GM19023 (cell line): ENCODE results near the gene NOL6.
"Not testable (repeated sequence)": the region's sequence is repeated elsewhere in the genome, so short reads cannot be mapped to it uniquely, and the experiment has no call there.

ENCODE experiments used
- ATAC-seq: cut with Tn5 transposase; IDR thresholded peaks from one replicate; pipeline ENCODE4 v1.9.1; 2021; ENCODE audit warnings: mild to moderate bottlenecking, moderate library complexity; ENCODE audit not compliant: unreplicated experiment

NOL6 gene

DNA sequence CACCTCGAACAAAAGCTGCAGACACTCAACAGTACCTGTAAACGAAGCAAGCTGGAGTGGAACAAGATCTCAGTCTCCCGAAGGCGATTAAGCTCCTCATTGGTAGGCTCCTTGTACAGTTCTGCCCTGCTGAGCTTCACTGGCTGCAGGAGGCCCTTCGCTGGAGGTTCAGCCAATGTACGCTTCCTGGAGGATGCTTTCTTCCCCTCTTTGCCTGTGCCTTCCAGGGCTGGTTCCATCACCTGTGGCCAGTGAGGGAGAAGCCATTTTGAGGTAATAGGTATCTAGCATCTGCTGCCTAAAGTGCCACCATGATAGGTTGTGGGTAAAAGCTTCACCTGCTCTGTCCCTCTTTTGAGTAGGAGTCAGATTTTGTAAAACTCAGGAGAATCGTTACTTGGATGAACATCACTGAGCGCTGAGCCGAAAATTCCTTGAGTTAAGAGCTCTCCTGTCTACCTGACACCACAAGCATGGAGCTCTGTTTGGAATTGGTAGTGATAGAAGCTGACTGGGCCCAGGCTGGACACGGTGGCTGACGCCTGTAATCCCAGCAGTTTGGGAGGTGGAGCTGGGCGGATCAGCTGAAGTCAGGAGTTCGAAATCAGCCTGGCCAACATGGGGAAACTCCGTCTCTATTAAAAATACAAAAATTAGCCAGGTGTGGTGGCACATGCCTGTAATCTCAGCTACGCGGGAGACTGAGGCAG is 1.4 kb downstream of the NOL6 start:
- no peak for ATAC-seq

GRCh38 chr9:33471361-33471760 is 2.4 kb downstream of the NOL6 start:
- no peak for ATAC-seq

GRCh38 chr9:33469891-33470290 is 3.8 kb downstream of the NOL6 start:
- ATAC-seq, result no peak

- no peak for ATAC-seq
Measured at GRCh38 chr9:33468797-33469621, 4.7 kb downstream of the NOL6 start.

- ATAC-seq, result no peak
Measured at GRCh38 chr9:33468215-33468730, 5.5 kb downstream of the NOL6 start.

GRCh38 chr9:33467526-33467925 is 6.2 kb downstream of the NOL6 start:
- ATAC-seq, result no peak

DNA sequence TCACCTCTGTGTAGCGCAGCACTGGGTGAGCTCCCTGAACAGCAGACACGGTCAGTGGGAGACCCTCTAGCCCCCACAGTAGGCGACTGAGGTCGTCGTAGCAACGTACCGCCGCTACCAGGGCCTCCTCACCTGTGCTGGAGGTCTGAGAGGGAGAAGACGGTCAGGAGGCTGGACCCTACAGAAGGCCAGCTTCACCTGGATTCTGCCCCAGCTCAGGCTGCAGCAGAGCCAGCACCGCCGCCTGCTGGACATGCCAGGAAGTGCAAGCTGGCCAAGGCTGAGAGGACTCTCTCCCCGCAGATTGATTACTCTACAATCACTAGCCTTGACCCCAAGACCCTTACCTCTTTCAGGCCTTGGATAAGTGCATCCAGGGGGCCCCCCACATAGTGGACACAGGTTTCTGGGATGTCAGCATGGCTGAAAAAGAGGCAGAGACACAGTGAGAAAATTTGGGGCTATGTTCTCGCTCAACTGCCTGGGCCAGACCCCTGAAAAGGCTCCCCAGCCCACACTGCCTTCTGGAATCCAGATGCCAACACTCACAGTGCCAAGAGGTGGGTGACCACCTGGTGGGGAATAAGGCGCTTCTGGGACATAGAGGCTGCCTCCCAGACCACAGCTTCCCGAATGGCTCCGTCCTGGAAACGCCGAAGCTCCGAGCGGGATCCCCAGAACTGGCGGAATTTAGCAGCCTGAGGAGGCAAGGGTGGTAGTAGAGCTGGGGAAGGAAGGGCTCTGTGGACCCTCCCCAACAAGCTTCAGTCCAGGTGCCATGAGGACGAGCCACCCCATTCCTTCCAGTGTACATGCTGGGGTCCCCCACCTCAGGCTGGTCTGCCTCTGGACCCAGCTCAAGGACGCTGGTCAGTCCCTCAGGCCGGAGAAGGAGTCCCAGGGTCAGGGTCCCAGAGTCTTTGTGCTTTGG is 6.9 kb downstream of the NOL6 start:
- ATAC-seq, result no peak

GRCh38 chr9:33465596-33466564 is 7.8 kb downstream of the NOL6 start:
- ATAC-seq, result no peak

- ATAC-seq, result no peak
Measured at GRCh38 chr9:33465096-33465495, 8.6 kb downstream of the NOL6 start.

- no peak for ATAC-seq
Measured at GRCh38 chr9:33464045-33464636, 9.6 kb downstream of the NOL6 start.

GRCh38 chr9:33463151-33463550 is 10.6 kb downstream of the NOL6 start:
- ATAC-seq, result no peak

- no peak for ATAC-seq
Measured at GRCh38 chr9:33461492-33461891, 12.2 kb downstream of the NOL6 start.

- no peak for ATAC-seq
Measured at GRCh38 chr9:33460854-33461253, 12.9 kb downstream of the NOL6 start.

DNA sequence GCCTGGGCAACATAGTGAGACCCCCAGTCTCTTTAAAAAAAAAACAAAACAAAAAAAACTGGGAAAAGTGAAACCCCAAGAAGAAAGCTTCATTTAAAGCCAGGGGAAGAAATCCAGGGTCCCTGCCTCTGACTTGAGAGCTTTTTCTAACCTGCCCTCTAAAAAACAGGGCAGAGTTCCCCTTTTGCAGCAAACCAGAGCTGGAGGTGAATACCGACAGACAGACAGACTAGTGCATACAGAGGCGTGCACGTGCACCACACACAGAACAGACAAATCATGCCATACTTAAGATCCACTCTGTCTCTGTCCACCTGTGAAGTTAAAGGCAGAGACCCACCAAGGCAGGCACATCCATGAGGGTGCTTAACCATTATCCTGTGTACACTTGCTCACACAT is 14.6 kb downstream of the NOL6 start:
- ATAC-seq, result no peak

- ATAC-seq, result no peak
Measured at GRCh38 chr9:33458444-33458843, 15.3 kb downstream of the NOL6 start.

- no peak for ATAC-seq
Measured at GRCh38 chr9:33455945-33456344, 17.8 kb downstream of the NOL6 start.

GRCh38 chr9:33455456-33455855 is 18.3 kb downstream of the NOL6 start:
- ATAC-seq, result not testable (repeated sequence)

DNA sequence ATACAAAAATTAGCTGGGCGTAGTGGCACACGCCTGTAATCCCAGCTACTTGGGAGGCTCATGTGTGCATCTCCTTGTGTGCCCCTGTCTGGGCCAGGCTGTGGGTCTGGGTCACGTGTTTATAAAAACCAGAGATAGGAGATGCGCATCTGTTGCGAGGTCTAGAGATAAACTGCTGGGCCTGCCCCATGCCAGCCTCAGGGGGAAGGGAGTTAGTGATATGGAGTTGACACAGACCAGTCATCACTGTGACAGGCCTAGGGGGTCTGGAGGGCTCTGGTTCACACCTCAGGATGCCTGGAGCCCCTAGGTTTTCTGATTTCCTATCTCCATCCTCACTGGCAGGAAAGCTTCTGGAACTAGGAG is 19.1 kb downstream of the NOL6 start:
- not testable (repeated sequence) for ATAC-seq

DNA sequence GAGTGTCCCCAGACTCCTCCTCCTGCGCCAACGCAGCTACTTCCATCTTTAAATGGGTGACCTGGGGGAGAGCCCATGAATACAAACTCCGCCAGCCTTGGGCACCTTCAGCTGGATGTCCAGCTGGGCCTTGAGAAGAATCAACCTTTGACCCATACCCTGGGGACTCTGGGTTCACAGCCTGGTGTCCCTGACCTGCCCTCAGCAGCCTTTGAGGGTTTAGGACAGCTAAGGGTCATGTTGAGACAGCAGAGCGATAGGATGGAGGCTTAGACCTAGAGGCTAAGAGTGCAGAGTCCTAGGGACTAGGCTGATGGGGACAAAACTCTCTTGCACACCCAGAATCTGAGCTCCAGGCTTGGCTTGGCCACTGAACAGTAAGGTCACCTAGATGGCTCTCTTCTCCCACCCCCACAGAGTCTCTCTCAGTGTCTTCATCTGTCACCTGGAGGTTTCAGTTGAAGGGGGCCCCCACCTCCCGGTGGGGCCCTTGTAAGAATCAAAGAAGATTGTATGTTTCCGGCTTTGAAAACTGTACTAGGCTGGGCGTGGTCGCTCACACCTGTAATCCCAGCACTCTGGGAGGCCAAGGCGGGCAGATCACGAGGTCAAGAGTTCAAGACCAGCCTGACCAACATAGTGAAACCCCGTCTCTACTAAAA is 19.6 kb downstream of the NOL6 start:
- no peak for ATAC-seq
